COLO668 (cell line): ENCODE measurements around the gene BBC3.
"Not testable (repeated sequence)": the region's sequence is repeated elsewhere in the genome, so short reads cannot be mapped to it uniquely, and the experiment has no call there.

Experiments used
- DNase-seq: peaks from one replicate; lab custom pipeline; 2025; ENCODE audit not compliant: unreplicated experiment; lab: John Stamatoyannopoulos, UW

Gene BBC3

DNA sequence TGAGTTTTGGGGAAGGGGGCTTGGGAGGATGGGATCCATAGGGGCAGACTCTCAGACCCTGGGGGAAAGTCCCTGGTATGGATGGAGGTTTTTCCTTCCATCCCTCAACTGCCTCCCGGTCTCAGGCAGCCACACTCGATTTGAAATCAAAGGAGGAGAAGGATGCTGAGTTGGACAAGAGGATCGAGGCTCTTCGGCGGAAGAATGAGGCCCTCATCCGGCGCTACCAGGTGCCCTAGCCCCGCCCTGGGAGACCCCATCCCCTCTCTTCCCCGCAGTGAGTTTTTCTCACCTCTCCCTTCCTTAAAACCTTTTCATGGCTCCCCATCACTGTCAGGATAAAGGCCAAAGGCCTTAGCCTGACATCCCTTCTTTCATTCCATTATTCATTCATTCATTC, 27.4 kb upstream of the BBC3 start:
- DNase-seq: no peak

DNA sequence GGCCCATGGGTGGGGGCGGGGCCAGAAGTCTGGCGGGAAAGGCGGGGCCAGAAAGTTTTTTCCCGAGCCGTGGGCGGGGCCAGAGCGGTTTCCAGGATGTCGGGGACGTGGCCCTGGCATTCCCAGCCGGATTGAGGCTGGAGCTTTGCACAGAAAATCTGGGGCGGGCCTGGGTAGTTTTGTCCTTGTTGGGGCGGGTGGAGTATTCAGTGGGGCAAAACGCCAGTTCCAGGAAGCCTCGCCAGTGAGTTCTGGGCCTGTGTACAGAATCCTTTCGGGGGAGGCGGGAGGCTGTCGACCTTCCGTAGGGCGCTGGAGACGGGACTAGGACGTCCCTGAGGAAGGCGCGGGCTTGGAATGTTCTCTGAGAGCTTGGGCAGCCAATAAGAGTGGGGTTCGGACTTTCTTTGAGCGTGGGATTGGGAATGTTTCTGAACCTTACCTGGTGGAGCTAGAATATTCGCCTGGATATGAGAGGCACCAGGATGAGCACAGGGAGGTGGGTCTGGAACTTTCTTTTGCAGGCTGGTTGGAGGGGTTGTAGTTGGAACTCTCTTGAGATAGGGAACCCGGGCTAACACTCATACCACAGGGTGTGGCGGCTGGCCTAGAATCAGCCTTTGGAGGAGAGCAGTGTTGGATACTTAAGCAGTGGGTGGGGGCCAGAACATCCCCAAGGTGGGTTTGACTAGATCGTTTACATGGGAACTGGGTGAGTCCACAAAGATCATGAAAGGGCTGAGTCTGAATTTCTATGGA, 26.6 kb upstream of the BBC3 start:
- DNase-seq: no peak

DNA sequence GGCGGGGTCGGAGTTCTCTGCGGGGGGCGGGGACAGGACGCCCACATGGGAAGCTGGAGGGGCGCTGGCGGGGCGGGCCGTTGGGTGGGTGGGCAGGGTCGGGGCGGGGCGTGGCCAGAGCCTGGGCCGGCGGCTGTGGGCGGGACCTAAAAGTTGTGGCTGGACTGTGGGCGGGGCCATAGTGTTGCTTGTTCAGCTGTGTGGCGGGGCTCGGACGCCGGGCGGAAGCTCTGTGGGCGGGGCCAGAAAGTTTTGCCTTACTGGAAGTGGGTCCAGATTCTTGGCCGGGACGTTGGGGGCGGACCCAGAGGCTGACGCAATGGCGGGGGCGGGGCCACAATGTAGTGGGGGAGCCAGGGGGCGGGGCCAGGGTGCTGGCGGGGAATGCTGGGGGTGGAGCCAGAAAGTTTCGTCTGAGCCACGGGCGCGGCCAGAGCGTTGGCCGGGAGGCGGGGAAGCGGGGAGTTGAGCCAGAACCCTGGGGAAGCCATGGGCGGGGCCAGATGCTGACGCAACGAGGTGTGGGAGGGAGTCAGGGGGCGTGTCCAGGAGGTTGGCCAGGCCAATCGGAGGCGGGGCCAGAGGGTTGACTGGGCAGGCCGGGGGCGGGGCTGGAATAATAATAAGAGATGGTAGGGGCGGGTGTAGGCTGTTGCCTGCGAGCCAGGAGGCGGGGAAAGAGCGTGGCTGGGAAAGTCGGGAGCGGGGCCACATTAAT, 25.9 kb upstream of the BBC3 start:
- DNase-seq: peak; percentile 100

DNA sequence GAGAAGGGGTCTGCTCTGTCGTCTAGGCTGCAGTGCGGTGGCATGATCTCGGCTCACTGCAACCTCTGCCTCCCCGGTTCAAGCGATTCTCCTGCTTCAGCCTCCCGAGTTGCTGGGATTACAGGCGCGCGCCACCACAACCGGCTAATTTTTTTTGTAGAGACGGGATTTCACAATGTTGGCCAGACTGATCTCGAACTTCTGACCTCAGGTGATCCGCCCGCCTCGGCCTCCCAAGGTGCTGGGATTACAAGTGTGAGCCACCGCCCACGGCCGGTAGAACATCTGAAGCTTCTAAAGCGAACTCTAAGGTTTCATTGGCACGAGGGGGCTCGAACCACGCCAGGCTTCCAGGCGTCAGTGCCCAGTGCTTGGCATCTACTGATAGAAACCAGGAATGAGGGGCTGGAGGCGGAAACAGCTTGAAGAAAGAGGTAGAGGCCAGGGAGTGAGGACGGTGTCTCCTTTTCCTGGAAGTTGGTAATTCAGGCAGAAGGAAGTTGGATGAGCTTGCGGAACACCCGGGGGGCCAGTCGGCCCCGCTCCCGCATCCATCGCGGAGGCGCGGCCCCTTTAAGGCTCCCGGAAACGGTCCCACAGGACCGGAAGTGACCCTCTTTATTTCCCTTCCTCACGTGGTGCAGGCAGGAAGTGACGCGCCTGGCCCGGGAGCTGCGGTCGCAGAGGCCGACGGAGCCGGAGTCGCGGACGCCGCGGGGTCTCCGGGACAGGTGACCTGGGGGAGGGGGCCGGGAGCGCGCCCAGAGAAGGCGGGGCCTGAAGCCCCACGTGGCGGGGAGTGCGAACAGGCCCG, 25.1 kb upstream of the BBC3 start, which contains the start of gene CCDC9:
CCDC9 (plus strand) TSS at position 647 of the 814 bp plus-strand sequence. CDS start 1,876 bp downstream, outside the sequence.
- peak; percentile 99 for DNase-seq

DNA sequence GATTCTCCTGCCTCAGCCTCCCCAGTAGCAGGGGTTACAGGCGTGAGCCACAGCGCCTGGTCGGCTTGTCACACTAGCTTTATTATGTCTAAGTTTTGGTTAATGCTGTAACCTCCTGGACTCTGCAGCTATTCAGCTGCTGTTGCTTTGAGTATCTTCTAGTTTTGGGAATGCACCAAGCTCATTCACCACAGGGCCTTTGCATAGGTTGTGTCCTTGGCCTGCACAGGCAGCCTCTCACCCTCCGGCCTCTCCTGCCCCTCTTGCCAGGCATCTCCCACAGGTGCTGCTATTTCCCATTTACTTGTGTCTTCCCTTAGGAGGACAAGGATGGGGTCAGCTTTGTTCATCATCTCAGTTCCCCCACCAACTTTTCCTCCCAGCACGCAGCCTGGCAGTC, 23.0 kb upstream of the BBC3 start:
- DNase-seq: no peak

DNA sequence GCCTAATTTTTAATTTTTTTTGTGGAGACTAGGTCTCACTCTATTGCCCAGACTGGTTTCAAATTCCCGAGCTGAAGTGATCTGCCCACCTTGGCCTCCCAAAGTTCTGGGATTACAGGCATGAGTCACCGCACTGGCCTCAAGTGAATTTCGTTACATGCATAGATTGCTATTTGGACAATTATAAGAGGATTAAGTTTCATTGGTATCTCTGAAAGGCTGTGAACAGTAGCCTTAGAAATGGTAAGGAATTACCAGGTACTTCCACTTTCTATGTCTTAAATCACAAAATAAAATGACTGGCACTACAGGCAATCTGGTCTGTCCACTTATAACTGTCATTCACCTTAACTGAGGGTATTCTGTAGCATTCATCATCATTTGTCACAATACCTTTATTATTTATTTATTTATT, 22.5 kb upstream of the BBC3 start:
- no peak for DNase-seq

DNA sequence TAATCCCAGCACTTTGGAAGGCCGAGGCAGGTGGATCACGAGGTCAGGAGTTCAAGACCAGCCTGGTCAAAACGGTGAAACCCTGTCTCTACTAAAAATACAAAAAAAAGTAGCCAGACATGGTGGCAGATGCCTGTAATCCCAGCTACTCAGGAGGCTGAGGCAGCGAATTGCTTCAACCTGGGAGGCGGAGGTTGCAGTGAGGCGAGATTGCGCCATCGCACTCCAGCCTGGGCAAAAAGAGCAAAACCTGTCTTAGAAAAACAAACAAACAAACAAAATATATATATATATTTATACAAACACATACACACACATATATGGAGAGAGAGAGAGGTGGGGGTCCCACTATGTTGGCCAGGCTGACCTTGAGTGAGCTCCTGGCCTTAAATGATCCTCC, 22.0 kb upstream of the BBC3 start:
- DNase-seq: not testable (repeated sequence)

DNA sequence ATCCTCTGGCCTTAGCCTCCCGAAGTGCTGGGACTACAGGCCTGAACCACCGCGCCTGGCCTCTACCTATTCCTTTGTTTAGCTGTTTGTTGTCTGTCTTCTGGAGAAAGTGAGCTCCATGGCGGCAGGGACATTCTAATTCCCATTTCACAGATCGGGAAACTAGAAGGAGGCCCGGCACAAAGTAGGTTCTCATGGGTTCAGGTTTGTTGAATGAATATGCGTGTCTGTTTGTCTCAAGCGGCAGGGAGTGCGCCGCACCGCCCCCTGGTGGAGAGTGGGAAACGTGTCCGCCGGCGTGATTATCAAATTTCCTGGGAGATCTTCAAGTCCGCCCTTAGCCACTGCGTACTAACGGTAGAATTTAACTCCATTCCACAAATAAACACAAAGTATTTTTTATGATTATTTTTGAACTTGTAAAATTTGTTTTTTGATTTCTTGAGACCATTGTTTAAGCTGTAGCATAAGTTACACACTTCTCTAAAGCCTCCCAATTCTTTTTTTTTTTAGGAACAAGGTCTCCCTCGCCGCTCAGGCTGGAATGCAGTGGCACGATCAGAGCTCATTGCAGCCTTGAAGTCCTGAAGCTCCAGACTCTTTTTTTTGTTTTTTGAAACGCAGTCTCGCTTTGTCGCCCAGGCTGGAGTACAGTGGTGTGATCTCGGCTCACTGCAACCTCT, 16.4 kb upstream of the BBC3 start:
- DNase-seq: peak; percentile 72

DNA sequence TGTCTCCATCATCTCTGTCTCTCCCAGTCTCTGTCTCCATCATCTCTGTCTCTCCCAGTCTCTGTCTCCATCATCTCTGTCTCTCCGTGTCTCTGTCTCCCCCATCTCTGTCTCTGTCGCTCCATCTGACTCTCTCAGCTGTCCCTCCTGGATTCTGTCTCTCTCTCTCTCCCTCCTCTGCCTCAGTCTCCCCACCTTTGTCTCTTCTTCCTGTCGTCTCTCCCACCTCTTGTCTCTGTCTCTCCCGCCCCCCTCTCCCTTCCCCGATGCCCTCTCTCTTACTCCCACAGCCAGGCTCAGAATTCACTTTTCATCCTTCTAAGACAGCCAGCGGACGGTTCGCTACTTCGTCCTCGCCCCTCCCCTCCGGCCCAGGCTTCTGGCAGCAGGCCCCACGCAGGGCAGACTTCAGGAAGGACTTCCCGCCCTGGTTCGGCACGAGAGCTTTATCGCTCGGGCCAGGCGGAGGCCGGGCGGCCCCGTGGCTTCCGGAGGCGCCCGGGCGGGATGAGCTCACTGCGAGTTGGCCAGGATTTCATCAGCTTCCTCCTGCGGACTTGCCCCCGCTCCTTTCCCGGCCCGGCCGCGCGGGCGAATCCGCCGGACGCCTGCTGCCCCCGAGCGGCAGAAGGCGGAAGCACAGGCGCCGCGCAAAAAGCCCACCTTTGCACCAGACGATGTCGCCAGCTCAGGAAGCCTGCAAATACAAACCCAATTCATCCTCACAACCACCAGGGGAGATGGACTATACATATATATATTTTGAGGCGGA, 13.0 kb upstream of the BBC3 start:
- peak; percentile 93 for DNase-seq

DNA sequence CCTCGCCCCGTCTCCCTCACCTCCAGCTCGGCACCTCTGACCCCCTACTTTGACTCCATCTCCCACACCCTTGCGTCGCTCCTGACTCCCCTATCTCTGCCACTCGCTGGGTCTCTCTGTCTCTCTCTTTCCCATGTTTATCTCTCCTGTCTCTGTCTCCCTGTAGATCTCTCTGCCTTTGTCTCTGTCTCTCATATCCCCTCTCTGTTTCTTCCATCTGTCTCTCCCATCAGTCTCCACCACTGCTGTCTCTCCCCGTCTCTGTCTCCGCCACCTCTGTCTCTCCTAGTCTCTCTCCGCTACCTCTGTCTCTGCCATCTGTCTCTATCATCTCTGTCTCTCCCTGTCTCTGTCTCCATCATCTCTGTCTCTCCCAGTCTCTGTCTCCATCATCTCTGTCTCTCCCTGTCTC, 12.4 kb upstream of the BBC3 start:
- DNase-seq: no peak

DNA sequence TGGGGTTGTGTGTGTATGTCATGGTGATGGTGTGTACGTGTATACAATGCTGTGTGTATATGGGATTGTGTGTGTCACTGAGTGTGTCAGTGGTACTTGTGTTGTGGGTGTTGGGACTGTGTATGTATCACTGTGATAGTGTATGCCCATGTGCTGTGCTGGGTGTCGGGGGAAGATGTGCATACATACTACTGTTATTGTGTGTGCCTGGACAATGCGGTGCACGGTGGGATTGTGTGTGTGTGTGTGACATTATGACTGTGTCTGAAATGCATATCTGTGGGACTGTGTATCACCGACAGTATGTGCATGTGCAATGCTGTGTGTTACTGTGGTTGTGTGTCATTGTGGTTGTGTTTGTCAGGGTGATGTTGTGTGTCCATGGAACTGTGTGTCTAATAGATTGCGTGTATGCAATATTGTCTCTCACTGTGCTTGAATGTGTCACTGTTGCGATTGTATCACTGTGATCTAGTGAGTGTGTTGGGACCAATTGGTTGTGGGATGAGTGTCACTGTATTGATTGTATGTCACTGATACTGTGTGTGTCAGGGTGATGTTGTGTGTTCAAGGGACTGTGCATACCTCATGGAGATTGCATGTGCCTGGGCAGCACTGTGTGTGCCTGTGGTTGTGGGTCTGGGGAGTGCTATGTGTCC, 11.0 kb upstream of the BBC3 start:
- DNase-seq: no peak

DNA sequence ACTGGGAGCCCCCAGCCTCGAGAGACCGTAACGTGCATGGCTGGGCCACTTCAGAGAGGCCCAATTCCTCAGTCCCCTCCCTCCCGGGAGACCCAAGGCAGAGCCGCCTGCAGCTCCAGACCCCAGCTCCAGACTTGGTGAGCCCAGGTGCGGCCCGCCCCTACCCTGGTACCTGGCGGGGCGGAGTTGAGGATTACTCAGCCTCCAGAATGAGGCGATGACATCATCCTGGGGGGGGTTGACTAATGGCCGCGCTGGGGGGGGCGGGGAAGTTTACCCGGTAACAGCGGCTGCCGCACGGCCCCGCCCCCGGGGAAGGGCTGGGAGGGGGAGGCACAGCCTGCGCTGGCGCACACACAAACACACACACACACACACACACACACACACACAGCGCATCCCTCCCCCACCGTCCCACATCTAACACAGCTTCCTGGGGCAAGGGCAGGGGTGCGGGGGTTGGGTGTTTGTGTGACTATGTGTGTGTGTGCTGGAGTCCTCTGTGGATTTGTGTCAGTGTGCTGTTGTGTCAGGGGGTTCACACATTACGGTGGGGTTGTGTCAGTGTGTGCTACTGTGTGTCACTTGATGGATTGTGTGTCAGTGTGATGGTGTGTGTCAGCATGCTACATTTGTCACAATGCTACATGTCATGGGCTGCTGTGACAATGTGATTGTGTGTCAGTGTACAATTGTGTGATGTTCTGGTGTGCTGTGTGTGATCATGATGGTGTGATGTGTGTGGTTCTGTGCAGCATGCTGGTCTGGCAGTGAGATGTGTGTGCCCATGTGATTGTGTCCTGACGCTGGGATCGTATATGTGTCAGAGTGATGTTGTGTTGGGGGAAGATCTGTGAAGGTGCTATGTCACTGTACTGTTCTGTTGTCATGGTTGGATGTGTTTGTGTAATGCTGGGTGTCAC, 10.3 kb upstream of the BBC3 start:
- DNase-seq: peak; percentile 93

DNA sequence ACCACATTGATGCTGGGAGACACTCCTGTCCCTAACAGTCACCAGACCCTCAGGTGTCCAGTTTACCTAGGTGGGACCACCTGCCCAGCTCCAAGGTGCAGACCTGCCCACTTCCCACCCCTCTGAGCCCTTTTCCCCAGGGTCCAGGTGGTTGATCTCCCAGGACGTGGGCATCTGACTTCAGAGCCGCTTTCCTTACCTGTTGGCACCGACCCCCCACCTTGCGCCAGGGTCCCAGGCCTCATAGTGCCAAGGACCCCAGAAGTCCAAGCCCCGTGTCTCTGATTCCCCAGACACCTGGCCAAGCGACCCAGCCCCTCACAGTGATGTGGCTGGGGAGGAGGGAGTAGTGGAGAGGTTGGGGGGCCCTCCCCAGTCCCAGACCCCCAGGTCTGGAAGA, 9.6 kb upstream of the BBC3 start:
- DNase-seq: no peak

DNA sequence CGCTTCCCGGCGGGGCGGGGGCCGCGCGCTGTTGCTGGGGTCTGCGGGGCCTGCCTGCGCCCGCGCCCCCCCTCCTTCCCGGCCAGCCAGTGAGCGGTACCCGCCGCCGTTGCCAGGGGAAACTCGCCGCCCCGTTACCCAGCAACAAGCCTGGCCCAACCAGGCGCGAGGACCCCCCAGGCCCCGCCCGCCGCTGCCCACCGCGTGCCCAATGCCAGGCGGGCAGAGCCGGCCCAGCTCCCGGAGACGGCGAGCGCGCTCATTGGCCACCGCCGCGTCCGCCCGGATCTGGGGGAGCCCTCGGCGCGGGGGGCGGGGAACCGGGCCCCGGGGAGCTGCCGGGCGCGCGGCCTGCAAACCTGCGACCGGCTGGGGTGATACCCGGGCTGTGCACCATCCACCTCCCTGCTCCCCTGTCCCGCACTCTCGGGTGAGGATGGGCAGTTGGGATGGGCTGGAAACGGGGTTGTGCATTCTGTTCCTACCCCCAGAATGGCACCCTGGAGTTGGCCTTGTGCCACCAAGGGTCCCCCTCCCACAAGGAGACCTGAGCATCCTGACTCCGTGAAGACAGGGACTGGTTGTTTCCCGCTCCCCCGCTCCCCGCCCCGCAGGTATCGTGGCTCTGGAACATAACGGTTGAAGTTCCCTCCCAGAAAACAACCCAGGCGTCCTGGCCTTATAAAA, 8.8 kb upstream of the BBC3 start:
- DNase-seq: peak; percentile 52

DNA sequence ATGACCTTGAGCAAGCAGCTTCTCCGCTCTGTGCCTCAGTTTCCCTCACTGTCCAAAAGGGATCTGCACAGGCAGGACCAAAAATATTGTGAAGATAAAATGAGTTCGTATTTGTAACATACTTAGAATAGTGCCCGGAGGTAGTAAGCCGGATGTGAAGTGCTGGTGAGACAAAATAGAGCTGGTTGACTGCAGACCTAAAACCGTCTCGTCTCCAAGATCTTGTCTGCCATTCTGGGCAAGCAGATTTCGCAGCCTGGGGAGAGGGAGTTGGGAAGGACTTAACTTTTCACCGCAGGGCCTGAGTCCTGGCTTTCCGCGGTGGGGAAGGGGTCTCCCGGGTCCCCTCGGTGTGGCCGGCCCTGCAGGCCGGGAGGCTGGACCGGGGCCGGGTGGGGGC, 8.2 kb upstream of the BBC3 start:
- no peak for DNase-seq

DNA sequence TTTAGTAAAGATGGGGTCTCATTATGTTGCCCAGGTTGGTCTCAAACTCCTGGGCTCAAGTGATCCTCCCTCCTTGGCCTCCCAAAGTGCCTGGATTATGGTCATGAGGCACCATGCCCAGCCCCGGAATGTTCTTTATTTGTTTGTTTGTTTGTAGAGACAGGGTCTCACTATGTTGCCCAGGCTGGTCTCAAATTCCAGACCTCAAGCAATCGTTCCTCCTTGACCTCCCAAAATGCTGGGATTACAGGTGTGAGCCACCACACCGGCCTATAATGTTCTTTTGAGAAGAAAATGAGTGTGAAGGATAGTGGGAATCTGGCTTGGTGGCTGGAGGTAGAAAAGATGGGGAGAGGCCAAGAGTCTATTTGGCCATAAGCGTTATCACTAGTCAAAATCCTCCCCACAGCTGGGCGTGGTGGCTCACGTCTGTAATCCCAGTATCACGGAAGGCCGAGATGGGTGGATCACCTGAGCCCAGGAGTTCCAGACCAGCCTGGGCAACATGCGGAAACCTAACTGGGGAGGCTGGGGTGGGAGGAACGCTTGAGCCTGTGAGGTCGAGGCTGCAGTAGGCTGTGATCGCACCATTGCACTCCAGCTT, 5.2 kb upstream of the BBC3 start:
- DNase-seq: no peak

DNA sequence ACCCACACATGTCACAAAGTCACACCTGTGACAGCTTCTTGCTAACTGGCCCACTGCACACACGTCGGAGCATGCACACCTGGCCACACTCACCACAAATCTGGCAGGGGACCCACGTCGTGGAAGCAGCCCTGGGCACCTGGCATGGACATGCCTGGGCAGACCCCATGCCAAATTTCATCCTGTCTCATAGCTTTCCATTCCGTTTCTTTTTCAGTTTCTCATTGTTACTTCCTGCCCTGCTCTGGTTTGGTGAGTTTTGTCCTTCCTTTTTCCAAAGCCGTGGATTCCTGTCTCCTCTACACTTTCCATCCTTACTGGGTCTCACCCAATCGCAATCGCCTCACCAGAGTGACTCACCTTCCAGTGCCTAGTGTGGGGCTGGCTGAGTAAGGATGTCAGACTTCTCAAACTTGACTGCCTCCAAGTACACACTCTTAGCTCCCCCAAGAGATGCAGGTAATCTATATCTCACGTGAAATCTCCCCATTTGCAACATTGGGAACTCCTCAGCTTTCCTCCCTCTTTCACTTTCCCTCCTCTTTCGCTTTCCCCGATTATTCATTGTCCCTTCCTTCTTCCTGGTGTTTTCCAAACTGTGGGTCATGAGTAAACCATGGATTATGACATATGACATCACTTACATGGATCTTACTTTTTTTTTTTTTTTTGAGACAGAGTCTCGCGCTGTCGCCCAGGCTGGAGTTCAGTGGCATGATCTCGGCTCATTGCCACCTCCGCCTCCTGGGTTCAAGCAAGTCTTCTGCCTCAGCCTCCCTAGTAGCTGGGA, 1.6 kb upstream of the BBC3 start:
- peak; percentile 25 for DNase-seq
